ENCODE results near the gene EFNA2.
A peak's percentile ranks its signal among the peaks of the same experiment; 100 is the strongest.

DNA sequence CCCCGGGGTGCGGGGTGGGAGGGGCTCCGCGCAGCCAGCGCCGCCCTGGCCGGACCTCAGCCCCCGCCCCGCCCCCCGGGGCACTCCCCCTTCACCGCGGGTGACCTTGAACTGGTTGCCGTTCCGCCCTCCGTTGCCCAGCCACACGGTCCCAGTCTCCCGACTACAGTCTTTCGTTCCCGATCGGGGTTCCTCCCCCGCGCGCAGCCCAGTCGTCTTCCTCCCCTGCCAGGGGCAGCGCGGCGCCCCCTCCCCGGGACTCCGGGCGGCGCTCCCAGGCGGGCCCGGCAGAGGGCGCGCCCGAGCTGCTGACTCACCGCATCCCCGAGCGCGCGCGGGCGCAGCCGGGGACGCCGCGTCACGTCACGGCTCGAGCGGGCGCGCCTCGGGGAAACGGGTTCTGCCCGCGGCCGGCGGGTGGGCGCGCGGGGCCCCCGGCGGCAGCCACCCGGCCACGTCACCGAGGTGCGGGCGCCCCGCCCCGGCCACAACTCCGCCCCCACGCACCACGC is 36.8 kb upstream of the EFNA2 start:
- TF ChIP-seq, protein P1, sequence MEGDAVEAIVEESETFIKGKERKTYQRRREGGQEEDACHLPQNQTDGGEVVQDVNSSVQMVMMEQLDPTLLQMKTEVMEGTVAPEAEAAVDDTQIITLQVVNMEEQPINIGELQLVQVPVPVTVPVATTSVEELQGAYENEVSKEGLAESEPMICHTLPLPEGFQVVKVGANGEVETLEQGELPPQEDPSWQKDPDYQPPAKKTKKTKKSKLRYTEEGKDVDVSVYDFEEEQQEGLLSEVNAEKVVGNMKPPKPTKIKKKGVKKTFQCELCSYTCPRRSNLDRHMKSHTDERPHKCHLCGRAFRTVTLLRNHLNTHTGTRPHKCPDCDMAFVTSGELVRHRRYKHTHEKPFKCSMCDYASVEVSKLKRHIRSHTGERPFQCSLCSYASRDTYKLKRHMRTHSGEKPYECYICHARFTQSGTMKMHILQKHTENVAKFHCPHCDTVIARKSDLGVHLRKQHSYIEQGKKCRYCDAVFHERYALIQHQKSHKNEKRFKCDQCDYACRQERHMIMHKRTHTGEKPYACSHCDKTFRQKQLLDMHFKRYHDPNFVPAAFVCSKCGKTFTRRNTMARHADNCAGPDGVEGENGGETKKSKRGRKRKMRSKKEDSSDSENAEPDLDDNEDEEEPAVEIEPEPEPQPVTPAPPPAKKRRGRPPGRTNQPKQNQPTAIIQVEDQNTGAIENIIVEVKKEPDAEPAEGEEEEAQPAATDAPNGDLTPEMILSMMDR (conservative IDR thresholded peaks at IDR 0.05; ENCODE audit: low read depth, low read length), result peak; percentile 60
- TF ChIP-seq EZH2 (IDR thresholded peaks at IDR 0.05; ENCODE audit: low read length, unreplicated experiment) (no peak), EZH2phosphoT487 (IDR thresholded peaks at IDR 0.05; ENCODE audit: borderline replicate concordance, low read length) (no peak)

All from PC-3 (cell line).